GM19438 (cell line): Measurements from ENCODE around the gene ZSCAN25.
"Not testable (repeated sequence)": the region's sequence is repeated elsewhere in the genome, so short reads cannot be mapped to it uniquely, and the experiment has no call there.

ENCODE experiments used
- ATAC-seq: cut with Tn5 transposase; IDR thresholded peaks from one replicate; pipeline ENCODE4 v1.9.1; 2021; ENCODE audit warnings: low read depth; ENCODE audit not compliant: unreplicated experiment

Gene ZSCAN25

DNA sequence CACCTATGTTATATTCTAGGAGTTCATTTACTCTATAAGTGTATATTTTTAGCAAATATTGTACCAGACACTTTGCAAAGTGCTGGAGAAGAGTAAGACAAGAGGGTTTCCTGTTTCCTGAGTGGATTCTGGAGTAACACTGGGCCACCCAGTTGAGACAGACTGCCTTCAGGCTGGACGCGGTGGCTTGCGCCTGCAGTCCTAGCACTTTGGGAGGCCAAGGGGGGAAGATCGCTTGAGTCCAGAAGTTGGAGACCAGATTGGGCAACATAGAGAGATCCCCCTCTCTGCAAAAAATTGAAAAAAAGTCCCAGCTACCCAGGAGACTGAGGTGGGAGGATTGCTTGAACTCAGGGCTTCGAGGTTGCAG, 772 bp upstream of the ZSCAN25 start:
- no peak for ATAC-seq

GRCh38 chr7:99617192-99617781, 541 bp downstream of the ZSCAN25 start:
- no peak for ATAC-seq

DNA sequence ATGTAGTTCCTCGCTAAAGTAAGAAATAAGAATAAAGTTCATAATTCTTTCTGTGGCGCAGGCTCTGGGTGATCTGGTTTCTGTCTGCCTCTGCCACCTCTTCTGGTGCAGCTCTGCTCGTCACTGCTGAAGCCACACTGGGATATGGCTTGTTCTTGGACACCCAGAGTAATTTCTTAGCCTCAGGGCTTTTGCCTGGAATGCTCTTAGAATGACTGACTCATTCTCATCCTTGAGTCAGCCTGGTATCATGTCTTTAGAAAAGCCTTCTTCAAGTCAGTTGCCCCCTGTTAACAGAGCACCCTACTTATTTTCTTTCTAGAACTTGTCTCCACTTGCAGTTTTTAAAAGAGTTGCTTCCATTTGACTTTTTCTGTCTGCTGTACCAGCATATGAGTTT, 2.0 kb downstream of the ZSCAN25 start:
- ATAC-seq = no peak

DNA sequence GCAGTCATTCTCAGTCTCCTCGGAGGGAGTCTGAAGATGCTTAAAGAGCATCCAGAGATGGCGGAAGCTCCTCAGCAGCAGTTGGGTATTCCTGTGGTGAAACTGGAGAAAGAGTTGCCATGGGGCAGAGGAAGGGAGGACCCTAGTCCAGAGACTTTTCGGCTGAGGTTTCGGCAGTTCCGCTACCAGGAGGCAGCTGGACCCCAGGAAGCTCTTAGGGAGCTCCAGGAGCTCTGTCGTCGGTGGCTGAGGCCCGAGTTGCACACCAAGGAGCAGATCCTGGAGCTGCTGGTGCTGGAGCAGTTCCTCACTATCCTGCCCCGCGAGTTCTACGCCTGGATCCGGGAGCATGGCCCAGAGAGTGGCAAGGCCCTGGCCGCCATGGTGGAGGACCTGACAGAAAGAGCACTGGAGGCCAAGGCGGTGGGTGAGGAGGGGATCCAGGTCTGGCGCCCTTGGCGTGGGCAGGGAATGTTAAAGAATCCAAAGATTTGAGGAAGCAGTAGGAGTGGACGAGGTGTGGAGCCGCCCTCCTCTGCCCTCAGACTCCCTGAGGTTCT, 2.9 kb downstream of the ZSCAN25 start:
- ATAC-seq = no peak

DNA sequence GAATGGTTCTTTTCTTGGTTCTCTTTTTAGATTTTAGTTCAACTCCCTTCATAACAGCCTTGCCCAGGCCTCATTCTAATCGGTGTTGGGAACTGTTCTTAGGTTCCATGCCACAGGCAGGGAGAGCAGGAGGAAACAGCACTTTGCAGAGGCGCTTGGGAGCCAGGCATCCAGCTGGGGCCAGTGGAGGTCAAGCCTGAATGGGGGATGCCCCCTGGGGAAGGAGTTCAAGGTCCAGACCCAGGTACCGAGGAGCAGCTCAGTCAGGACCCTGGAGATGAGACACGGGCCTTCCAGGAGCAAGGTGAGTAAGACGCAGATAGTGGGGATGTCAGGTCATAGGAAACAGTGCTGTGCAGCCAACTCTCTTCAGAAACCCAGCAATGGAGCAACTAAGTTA, 4.5 kb downstream of the ZSCAN25 start:
- ATAC-seq = no peak

DNA sequence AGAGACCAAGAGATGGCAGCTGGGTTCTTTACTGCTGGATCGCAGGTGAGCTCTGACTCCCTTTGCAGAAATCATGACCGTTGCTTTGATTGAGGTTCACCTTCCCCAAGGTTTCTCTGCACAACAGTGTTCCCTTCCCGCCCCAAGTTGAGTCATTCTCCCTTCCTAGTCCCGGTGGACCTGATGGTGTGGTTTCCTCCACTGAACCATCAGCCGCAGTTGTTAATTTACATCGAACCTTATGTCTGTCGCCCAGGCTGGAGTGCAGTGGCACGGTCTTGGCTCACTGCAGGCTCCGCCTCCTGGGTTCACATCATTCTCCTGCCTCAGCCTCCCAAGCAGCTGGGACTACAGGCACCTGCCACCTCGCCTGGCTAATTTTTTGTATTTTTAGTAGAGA, 5.8 kb downstream of the ZSCAN25 start:
- ATAC-seq = no peak

- ATAC-seq = no peak
These were observed 6.4 kb downstream of the ZSCAN25 start for GRCh38 chr7:99623091-99623693.

GRCh38 chr7:99623702-99624447, 7.1 kb downstream of the ZSCAN25 start:
- no peak for ATAC-seq

DNA sequence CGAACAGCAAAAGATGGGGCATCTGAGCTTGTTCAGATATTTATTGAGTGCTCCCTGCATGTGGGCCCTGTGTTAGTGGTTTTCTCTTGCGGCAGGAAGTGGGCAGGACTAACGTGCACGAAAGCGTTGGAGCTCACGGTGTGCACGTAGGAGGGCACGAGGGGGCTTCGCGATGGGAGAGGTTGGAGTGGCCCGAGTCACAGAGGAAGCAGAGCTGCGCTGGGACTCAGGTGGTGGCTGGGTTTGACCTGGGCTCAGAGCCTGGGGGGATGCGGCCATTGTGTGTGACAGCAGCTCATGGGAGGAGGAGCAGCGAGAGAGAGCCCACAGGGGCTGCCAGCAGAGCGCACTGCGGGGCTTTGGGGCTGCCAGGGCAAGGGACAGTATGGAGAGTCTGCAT, 7.7 kb downstream of the ZSCAN25 start:
- ATAC-seq = no peak

DNA sequence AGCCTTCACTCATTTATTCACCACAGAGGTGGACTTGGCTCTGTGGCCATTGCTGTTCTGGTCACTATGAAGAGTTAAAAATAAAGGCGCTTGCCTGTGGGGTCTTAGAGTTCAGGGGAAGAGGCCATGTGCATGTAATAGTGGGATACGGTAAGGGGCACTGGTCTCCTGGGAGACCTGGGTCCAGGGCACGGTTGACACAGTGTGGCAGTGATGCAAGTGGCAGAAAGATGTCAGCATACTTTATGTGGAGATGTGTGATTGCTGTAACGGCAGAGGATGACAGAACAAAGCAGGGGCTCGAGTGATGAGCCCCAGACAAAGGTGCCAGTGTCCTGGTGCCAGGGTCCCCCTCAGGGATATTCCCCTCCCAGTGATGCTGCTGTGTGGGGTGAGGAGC, 8.6 kb downstream of the ZSCAN25 start:
- no peak for ATAC-seq

DNA sequence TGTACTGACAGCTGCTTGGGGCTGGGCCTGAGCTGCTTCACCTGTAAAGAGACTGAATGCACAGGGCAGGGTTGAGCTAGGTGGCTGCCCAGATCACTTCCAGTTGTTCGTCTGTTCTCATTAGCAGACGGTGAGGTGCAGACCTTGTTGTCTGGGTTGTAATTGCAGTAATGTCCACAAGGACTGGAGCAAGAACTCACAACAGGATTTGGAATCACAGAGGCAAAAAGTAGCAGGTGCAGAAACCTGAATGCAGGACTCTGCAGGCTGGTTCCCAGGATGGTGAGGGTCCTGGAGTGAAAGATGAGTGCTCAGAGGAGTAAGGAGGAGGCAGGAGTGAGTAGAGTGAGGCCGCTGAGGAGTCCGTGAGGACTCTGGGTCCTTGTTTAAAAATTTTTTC, 9.2 kb downstream of the ZSCAN25 start:
- no peak for ATAC-seq

DNA sequence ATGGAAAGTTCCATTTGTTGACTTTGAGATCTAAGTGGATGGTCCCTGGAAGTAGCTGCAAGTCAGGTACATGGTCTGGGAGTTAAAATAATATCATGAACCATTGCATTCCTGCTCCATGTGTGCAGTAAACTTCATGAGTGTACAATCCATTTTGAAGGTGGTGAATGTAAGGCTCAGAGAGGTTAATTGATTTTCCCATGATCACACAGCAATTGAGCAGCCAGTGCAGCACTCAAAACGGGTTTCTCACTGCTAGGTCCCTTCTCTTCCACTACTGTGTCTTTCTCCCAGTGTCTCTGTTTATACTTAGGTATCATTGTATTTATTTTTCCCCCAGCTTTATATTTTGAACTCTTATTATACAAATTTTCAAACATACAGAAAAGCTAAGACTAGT, 9.9 kb downstream of the ZSCAN25 start:
- no peak for ATAC-seq

GRCh38 chr7:99627513-99627912, 10.8 kb downstream of the ZSCAN25 start:
- no peak for ATAC-seq

DNA sequence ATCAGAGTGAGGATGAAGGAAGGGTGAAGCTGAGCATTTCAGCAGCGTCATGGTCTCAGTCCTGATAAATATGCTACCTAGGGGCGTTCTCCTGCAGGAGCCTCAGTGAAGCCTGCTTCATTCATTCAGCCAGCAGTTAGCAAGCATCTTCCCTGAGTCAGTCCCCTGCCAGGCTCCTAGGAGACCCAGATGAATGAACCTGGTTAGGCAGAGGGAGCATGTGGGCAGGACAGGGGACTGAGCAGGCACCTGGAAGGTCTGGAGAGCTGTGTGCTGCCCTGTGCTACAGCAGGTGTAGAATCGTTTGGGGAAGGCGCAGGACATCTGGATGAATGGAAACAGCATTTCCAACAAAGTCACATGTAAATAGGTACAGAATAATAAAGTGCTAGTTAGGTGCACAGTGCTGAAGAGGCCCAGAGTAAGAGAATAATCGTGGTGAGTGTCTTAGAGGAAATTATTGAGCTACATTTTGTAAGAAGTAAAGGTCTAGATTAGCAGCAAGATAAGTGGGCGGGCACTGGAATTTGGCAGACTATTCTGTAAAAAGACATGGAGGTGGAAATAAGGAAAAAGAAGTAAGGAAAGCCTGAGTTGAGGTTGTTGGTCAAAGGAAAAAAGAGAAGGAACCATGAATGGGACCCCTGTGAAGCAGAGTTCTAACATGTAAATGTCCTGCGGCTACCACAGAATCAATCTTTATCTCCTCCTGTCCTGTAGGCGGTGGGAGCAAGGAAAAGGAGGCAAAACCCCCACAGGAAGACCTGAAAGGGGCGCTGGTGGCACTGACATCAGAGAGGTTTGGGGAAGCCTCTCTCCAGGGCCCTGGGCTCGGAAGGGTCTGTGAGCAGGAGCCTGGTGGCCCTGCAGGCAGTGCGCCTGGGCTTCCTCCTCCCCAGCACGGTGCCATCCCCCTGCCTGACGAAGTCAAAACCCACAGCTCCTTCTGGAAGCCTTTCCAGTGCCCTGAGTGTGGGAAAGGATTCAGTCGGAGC, 12.0 kb downstream of the ZSCAN25 start:
- no peak for ATAC-seq

GRCh38 chr7:99629643-99630042, 12.9 kb downstream of the ZSCAN25 start:
- ATAC-seq = no peak

DNA sequence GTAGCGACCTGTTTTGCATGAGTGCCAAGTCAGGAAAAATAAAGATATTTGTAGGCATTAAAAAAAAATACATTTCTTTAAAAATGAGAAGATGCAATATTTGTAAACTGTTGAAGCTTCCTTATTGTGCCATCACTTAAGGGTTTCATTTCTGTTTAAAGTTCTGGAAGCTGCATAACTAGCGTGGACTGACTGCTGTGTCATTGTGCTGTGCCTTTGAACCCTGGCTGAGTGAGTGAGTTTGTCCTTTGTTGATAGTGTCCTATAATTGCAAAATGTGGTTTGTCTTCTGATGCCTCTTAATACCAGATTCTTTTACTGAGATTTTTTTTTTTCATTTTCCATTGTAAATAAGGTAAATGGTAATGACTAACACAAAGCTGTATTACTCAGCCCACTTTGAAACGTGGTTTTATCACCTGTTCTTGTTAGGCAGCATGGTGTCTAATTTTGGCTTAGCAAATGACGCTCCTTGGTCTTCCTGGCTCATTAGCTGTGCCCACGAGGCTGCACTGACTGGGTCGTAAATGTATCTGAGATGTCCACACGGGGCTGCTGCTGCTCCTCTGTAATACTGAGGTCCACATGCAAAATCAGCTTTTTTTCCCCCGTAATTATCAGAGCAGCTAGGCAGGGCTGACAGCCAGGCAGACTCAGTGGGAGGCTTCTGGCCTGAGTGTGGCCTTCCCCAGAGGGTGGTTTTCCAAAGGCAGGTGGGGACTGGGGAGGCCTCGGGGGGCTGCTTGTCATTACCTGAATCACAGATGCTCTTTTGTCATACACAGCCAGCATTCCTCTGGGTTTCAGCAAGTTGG, 14.8 kb downstream of the ZSCAN25 start:
- no peak for ATAC-seq

DNA sequence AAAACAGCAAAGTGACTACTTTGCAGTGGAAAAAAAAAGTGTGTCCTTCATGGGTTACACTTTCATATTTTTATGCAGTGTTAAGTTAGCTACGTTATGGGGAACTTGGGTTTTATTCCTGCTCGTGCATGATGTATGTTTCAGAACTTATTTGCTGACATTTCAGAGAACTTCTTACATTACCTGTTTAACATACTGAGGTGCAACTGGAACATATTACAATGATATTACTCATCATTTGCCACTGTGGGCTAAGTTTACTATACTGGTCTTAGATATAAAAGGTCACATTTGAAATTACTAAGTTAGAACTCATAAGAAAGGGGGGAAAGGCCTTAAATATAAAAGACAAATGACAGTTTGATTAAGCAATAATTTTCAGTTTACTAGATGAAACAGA, 20.7 kb downstream of the ZSCAN25 start:
- ATAC-seq = not testable (repeated sequence)

DNA sequence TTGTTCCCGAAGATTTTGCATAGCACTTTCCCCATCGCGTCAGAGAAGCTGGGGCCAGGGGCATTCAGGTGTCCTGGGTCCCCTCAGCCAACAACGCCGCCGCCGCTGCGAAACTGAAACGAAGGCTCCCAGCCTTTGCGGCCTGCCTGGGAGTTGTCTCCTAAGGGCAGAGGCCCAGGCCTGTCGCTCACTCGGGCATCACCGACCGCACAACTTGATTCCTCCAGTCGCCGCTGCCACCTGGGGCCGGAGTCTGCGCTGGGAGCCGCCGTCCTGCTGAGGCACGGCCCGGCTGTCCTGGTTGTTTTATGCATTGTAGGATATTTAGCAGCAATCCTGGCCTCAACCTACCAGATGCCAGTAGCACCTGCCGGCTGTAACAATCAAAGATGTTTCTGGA, 22.0 kb downstream of the ZSCAN25 start:
- ATAC-seq = no peak

DNA sequence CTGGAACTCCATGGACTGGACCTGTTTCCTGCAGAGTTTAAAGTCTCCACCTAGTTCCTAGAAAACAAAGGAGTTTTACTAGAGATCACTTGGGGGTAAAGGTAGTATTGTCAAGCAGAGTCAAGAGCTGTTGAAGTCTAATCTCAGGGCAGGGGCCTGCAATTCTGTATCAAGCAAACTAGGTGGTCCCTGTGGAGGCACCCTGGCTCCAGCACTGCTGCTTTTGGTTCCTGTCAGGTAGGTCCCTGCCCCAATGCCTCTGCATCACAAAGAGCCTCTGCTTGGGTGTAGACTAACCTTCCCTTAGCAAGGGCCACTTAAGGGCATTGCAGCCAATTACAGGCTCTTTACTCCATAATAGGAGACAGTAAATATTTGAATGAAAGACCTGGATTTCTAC, 22.5 kb downstream of the ZSCAN25 start:
- ATAC-seq = no peak

DNA sequence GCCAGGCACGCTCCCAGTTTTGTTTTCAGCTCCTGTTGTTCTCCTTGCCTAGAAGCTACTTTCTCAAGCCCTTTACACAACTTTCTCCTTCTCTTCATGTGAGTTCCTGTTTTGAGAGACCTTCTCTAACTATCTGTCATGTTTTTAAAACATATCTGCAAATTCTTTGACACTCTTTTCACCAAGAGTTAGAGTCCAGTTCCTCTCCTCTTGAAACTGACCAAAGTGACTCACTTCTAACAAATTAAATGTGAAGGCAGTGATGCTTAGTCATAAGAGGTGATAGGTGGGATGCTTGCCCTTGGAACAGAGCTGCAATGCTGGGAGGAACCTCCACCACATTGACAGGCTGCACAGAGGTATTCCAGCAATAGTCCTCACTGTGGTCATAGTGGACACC, 25.3 kb downstream of the ZSCAN25 start:
- no peak for ATAC-seq
